GM21528 (cell line): ENCODE measurements around the gene ADARB2.

Experiments
- ATAC-seq: cut with Tn5 transposase; IDR thresholded peaks from one replicate; pipeline ENCODE4 v1.9.1; 2021; ENCODE audit warnings: mild to moderate bottlenecking, moderate library complexity; ENCODE audit not compliant: unreplicated experiment, low FRiP score

ADARB2 gene

GRCh38 chr10:1687623-1688150 is 49.6 kb downstream of the ADARB2 start:
- ATAC-seq: no peak

- no peak for ATAC-seq
Measured at GRCh38 chr10:1687190-1687589, 50.1 kb downstream of the ADARB2 start.

GRCh38 chr10:1686491-1686749 is 50.9 kb downstream of the ADARB2 start:
- ATAC-seq: no peak

- ATAC-seq: no peak
Measured at GRCh38 chr10:1685699-1686490, 51.4 kb downstream of the ADARB2 start.

- ATAC-seq: no peak
Measured at GRCh38 chr10:1684991-1685390, 52.3 kb downstream of the ADARB2 start.

GRCh38 chr10:1683649-1684048 is 53.7 kb downstream of the ADARB2 start:
- no peak for ATAC-seq

- no peak for ATAC-seq
Measured at GRCh38 chr10:1679821-1680650, 57.3 kb downstream of the ADARB2 start.

- no peak for ATAC-seq
Measured at GRCh38 chr10:1678084-1678483, 59.2 kb downstream of the ADARB2 start.

- no peak for ATAC-seq
Measured at GRCh38 chr10:1677307-1677939, 59.9 kb downstream of the ADARB2 start.

- no peak for ATAC-seq
Measured at GRCh38 chr10:1674501-1674900, 62.8 kb downstream of the ADARB2 start.

- ATAC-seq: no peak
Measured at GRCh38 chr10:1673568-1674345, 63.6 kb downstream of the ADARB2 start.

GRCh38 chr10:1672001-1672781 is 65.1 kb downstream of the ADARB2 start:
- no peak for ATAC-seq

- ATAC-seq: no peak
Measured at GRCh38 chr10:1671366-1672000, 65.8 kb downstream of the ADARB2 start.

- no peak for ATAC-seq
Measured at GRCh38 chr10:1670541-1671365, 66.6 kb downstream of the ADARB2 start.

GRCh38 chr10:1669433-1669832 is 67.9 kb downstream of the ADARB2 start:
- no peak for ATAC-seq

- ATAC-seq: no peak
Measured at GRCh38 chr10:1668399-1668798, 68.9 kb downstream of the ADARB2 start.

- no peak for ATAC-seq
Measured at GRCh38 chr10:1667392-1667791, 69.9 kb downstream of the ADARB2 start.

- ATAC-seq: no peak
Measured at GRCh38 chr10:1666147-1666546, 71.2 kb downstream of the ADARB2 start.
